NCI-H510A (cell line): Measurements from ENCODE around the gene ANKRD62.
"Not testable (repeated sequence)": the region's sequence is repeated elsewhere in the genome, so short reads cannot be mapped to it uniquely, and the experiment has no call there.

Experiments
- DNase-seq: peaks from one replicate; lab custom pipeline; 2025; lab: John Stamatoyannopoulos, UW

Gene ANKRD62

DNA sequence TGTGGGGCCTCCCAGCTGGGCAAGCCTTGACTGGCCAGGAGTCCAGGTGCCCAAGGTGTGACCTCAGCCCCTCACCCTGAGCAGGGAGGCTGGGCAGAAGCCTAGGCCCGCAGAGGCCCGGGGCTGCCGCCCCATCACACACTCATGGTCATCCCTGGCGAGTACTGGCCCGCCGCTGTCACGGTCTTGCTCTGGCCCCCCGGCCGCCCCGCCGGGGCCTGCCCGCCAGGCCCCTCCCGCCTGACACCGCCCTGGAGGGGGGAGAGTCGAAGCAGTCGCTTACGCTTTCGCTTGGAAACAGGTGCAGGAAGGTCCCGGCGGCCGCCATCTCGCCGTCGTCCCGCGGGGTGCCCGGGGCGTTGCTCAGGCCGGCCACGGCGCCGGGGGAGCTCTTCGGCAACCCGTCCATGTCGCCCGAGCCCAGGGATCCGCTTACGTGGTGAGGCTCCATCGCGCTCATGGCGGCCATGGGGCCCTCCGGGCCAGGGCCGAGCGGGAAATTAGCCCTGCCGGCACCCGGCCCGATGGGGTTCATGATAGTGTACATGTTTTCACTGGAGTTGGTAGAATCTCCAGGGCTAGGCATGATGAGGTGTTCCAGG, 26.6 kb upstream of the ANKRD62 start:
- no peak for DNase-seq

DNA sequence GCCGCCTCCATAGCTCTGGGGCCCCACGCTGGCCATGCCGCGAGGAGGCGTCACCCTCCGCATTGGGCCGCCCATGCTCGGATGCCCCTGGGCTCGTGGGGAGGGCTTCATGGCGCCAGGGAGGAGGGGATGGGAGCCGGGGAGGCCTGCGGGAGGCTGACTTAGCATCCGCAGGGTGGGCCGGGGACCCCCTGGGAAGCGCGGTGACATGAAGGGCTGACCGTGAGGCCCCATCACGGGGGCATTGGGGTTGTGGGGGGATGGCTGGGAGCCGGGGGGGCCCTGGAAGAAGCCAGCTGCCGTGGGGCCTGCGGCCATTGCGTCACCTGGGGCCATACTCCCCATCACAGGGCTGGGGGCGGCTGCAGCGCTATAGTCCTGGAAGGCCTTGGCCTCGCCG, 26.0 kb upstream of the ANKRD62 start:
- DNase-seq: no peak

DNA sequence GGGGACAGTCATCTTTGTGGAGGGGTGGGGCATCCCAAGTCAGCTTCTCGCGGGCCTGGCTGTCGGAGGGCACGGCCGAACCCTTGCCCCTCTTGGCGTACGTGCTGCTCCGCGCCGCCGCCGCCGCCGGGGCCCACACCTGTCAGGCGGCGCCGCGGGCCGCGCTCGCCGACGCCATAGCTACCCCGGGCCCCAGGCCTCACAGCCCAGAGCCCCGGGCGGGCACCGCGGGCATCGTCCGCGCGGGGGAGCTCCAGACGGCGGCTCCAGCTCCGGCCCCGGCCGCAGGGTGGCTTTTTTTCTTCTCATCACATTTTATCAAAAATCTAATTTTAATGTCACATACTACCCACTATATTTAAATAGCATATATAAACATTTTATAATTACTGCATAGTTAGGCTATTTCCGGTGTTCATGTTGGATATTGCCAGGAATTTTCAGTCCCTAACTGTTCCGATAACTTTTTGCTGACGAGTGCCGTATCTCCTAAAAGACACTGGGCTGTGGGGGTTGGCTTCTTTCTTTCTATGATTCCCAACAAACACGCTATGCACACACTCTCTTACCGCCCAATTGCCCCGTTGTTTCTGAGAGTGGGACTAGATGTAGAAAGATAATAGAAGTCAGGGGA, 25.2 kb upstream of the ANKRD62 start:
- not testable (repeated sequence) for DNase-seq

DNA sequence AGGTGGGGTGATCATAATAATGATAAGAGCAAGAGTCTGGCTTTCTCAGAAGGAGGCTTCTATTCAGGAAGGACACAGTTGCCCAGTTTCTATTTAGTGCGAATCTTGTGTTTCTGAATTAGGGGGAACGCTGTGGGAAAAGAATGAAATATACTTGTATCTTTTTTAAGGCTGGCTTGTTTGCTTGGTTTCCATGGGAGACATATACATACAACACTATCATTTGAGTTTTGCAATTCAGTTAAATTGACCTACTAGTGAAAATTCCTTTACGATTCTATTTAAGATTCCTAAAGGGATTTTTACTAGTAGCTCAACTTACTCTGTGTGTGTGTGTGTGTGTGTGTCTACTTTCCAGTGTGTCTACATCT, 24.7 kb upstream of the ANKRD62 start:
- no peak for DNase-seq

DNA sequence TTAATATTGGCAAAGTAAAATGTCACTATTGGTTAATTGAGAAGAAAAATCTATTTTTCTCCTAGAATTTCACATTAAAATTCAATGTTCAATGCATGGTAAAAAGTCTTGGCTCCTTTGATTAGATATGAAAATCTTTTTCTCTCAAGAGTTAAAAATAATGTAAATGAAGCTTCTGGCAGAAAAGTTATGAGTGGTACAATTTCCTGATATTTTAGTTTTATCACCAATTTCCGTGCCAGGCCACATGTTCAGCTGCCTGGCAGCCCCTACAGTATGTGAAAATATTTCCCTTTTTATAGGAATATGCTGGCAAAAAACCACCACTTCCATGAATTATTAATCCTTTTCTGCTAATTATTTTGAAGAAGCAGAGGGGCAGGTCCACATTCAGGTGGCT, 22.6 kb upstream of the ANKRD62 start:
- DNase-seq: not testable (repeated sequence)

DNA sequence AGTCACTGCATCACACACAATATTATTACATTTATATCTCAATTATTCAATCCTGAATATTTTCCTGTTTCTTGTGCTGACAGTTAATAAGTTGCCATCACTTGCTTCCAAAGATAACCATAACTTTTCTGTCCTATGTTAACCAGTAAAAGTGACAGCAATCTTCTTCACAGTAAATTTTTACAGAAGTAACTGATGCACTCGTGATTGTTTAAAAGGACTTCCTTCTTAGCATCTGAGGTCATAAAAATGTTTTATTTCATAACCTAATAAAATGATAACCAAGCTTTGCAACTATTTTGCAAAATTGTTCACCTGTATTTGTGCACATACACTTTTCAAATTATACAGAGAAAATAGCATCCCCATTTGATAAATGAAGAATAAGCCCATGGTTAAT, 20.6 kb upstream of the ANKRD62 start:
- no peak for DNase-seq

DNA sequence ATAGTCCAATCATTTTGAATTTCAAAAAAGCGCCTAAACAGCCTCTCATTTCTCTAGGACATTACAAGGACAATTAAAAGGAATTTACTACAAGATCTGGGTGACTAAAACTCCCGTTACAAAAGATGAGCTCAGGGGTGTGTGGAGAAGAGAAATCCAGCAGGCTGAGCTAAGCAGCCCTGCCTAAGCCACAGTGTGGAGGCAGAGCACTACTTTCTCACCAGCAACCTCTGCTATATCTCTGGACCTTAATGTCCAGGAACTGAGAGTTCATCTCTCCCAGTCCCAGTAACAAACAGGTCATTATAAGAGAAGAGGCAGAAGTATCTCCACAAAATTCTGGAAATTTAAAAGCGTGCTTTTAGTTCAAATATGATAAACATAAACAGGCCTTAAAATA, 18.9 kb upstream of the ANKRD62 start:
- no peak for DNase-seq

DNA sequence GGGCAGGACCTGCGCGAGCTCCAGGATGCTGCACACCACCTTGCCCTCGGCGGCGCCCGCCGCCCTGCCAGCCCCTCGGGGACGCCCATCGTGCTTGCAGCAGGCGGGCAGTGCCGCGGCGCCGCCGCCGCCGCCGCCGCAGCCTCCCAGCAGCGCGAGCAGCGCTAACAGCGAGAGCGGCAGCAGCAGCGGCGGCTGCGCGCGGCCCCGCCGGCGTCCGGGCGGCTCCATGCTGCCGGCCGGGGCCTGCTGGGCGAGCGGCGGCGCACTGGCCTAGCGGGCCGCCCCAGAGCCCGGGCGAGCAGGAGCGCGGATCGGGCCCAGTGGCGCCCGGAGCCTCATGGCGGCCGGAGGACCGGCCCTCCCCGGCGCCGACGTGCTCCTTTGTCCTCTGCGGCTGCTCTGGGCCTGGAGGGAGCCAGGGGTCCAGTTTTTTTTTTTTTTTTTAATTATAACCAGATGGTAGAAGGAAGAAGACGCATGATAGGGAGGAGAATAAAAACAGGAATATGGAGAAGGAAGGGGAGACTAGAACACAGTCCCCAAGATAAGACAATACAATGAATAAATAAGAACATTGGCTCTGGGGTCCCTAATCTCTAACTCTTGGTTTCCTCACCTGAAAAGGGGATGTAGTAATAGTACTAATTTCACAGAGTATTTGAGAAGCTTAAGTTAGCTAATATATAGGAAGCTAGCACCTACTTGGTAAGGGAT, 17.1 kb upstream of the ANKRD62 start:
- no peak for DNase-seq

DNA sequence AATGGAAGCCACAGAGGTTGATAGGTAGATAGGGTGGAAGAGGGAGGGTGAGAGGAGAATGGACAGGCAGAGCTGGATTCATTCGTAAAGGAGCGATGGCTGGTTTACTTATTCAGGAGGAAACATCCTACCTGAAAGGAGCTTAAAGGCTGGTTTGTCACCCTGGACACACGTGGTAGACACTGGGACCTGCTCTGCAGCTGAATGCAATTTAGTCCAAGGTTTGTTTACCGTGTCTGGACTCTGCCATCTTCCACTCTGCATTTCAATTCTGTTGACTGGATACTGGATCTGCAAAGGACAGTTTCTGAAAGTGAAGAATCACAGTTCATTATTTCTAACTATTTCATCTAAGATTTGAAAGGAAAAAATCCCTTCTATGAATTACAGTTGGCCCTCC, 15.6 kb upstream of the ANKRD62 start:
- DNase-seq: not testable (repeated sequence)

DNA sequence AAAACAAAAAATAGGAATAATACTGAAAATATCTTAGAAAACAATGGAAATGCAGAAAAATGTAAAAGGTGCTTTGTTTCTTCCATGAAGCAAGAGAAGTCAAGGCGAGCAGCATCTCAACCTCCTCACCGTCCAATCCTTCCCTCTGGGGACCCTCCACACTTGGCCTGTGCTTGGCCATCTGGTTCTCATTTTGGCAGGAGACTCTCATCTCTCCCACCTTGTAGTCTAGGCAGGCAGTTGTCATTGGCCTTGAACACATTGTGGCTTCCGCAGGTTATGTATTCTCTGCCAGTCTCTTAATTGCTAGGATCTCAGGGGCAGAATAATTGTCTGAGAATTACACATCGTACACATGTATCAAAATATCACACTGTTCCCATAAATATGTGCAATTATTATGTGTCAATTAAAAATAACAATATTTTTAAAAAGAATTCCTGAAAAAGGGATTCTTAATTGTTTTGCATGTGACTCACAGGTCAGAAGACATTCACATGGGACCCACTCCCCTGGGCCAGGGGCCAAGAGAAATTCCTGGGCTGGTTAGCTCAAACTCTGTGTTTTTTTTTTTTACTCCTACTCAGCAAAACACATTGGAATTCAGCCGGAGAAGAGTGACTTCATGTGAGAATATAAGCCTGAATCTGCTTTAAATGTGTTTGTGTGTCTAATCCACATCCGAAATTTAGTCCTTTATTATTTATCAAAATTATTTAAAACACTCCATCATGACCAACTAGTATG, 14.0 kb upstream of the ANKRD62 start:
- no peak for DNase-seq

DNA sequence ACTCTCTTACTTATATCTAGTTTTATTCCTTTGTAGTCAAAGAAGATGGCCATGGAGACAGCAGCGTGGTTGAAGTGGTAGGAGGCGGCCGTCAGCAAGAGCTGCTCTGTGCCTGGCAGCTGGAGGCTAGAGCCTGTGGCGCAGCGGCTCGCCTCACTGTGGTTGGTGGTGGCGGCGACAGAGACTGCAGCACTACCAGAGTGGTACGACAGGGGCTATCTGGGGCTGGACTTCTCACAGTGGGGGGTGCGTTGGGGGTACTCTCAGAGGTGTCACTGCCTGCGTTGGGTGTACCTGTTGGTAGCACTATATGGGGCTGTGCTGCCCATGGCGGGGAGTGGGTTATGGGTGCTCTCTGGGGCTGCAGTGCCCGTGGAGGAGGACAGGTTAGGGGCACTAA, 8.5 kb upstream of the ANKRD62 start:
- no peak for DNase-seq

DNA sequence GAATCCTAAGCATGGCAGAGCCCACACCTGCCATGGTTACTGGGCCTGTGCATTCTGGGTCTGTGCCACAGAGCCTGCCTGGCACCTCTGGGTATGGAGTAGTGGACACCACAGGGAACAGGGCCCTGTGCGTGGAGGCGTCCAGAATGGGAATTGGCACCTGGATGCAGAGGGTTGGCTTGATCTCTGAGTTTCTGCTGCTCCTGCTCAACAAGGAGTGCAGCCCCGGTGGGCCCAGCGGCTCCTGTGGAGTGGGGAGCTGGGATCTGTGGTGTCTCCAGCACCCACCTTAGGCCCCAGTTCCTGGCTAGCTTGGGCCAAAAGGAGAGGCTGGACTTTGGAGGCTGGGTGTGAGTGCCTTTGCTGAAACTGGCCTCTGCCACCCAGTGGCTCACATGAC, 7.9 kb upstream of the ANKRD62 start:
- no peak for DNase-seq

DNA sequence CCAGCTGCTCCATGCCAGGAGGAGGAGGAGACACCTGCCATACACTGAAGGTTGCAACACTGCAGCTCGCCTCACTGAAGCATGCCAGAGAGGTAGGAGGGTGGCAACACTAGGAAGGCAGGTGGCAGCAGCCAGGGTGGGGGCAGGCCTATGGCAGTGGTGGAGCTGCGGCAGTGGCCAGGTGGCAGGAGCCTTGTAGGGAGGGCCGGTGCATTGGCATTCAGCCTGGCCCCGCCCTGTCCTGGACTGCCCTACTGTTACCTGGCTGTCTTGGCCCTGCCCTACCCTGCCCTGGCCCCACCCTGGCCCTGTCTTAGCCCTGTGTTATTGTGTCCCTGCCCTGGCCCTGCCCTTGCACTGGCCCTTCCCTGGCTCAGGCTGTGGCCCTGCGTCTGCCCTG, 7.4 kb upstream of the ANKRD62 start:
- peak; percentile 81 for DNase-seq

DNA sequence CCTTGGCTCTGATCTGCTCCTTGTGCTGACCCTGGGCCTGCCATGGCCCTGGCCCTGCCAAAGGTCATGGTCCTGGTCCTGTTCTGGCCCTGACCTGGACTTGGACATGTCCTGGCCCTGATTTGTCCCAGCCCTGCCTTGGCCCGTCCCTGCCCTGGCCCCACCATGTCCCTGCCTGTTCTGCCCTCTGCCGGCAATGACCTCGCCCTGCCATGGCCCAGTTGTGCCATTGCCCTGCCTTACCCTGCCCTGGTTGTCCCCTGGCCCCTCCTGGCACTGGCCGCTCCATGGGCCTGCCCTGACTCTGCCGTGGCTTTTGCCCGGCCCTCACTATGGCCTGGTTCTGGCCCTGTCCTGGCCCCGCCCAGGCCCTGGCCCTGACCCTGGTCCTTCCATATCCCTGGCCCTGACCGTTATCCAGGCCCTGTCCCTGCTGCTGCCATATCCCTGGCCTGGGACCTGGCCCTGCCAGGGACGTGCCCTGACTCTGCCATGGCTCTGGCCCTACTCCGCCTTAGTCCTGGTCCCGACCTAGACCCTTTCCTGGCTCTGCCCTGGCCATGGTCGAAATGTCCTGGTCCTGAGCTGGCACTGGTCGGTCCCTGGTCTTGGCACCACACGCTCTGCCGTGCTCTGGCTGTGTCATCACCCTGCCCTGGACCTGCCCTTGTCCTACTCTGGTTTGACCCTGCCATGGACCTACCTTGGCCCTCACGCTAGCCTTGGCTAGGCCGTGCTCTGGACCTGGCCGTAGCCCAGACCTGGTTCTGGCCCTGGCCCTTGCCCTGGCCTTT, 6.8 kb upstream of the ANKRD62 start:
- DNase-seq: no peak

DNA sequence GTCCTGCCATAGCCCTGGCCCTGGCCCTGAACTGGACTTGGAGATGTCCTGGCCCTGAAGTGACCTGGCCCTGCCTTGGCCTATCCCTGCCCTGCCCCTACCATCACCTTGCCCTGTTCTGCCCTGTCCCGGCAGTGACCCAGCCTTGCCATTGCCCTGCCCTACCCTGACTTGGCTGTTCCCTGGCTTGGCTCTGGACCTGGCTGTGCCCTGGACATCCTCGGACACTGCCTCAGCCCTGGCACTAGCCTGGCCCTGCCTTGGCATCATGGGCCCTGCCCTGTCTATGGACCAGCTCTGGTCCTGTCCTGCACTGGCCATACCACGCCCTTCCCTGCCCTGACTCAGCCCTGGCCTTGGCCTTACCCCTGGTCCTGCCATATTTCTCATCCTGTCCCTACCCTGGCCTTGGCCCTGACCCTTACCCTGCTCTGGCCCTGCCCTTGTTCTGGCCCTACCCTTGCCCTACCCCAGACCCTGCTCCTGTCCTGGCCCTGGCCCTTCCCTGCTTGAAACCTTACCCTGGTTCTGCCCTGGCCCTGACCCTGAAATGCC, 6.1 kb upstream of the ANKRD62 start:
- DNase-seq: no peak

DNA sequence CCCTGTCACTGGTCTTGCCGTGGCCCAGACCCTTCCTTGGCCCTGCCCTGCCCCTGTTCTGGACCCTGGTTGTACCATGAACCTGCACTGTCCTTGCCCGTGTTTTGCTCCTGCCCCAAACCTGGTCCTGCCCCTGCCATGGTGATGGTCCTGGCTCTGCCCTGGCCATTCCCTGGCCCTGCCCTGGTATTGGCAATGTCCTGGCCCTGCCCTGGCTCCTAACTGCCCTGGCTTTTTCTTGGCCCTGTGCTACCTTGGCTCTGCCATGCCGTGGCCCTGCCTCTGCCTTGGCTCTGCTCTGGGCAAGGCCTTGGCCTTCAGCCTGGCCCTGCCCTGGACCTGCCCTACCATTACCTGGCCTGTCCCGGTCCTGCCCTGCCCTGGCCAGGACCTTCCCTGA, 5.5 kb upstream of the ANKRD62 start:
- no peak for DNase-seq

DNA sequence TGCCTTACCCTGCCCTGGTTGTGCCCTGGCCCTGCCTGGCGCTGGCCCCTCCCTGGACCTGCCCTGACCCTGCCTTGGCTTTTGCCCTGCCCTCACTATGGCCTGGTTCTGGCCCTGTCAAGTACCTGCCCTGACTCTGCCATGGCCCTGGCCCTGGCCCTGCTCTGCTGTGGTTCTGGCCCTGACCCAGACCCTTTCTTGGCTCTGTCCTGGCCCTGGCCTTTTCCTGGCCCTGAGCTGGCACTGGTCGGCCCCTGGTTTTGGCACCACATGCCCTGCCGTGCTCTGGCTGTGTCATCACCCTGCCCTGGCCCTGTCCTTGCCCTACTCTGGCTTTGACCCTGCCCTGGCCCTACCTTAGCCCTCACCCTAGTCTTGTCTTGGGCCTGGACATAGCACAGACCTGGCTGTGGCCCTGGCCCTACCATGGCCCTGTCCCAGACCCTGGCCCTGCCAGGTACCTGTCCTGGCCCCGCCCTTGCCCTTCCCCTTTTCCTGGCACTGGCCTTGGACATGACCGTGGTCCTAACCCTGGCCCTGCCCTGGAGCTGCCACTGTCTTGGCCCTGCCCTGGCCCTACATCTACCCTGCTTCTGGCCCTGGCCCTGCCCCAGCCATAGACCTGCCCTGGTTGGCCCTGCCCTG, 4.8 kb upstream of the ANKRD62 start:
- DNase-seq: no peak

DNA sequence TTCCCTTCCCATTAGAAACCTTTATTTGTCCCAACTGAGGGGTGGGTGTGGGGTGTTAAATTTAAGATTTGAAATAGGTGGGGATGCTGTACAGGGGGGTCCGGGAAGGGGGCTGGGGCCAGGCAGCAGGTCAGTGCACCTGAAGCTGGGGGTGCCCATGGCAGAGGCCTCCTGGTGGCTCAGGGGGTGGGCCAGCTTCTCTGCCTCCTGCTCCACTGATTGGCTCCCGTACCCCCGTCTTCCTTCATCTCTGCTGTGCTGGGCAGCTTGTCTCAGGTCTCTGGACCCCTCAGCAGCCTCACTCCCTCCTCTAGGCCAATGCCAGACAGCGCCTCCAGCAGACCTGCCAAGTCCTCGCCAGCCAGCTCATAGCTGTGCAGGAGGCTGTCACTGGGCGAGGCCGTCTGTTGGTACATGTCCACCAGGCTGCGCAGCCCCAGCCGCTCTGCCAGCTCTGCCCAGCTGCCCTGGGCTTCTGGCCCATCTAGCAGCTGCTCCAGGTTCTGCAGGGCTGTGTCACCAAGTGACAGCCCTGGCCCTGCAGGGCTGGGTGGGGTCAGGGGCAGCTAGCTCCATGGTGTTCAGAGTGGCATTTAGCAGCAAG, 2.0 kb upstream of the ANKRD62 start:
- no peak for DNase-seq

DNA sequence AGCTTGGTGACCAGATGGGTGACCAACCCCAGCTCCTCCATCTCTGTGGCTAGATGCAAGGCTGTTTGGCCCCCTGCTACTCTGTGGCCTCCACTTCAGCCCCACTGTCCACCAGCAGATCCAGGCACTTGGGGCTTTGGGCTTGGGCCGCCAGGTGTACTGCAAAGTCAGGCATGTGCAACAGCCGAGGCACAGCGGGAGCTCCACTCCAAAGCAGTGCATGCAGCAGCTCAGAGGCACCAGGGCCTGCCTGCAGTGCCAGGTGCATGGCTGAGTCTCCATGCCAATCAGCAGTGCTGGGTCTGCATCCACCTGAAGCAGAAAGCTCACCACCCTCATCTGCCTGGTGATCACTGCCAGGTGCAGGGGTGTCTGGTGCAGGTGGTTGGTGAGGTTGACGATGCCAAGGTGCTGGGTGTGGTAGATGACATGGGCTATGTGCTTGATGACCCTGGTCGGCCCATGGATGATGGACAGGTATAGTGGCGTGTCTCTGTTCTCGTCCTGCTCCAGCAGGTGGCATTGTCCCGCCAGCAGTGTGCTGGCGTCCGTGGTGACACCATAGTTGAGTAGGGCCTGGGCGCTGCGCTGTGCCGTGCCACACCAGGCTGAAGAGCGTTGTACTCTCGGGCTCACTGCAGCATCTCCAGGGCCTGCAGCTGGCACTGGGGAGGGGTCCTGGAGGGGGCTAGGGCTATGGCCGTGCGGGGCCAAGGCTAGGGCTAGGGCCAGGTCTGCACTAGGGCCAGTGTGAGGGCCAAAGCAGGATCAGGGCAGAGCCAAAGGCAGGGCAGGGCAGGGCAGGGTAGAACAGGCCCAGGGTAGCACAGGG, 1.0 kb upstream of the ANKRD62 start:
- DNase-seq: peak; percentile 60

DNA sequence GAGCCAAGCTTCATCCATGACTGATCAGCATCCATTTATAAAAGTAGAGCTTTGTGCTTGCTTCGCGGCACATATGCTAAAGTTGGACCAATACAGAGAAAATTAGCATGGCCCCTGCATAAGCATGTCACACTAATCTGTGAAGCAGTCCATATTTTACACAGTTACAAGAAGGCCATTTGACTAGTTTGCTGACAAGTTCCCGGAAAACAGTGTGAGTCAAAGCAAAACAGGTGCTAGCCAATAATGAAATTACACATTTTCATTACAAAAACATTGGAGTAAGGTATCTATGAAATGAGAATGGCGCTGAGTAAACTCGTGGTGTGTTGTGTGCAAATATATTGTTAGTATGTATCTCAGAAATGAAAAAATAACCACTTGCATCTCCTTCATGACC, 4.7 kb downstream of the ANKRD62 start:
- no peak for DNase-seq
